ENCODE measurements around the gene HS6ST1.
"Not testable (repeated sequence)": the region's sequence is repeated elsewhere in the genome, so short reads cannot be mapped to it uniquely, and the experiment has no call there.

DNA sequence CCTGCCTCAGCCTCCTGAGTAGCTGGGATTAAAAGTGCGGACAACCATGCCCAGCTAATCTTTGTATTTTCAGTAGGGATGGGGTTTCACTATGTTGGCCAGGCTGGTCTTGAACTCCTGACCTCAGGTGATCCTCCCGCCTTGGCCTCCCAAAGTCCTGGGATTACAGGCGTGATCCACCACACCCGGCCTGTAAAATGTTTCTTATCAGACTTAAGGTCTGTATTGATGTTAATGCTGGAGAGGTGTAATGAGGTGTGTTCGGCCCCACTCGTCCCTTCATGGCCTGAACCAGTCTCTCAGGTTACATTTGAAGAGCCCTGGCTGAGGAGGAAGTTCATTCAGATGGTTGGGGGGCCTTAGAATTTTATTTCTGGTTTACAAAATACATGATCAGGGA is 66.6 kb downstream of the HS6ST1 start:
- not testable (repeated sequence) for TF ChIP-seq POLR2AphosphoS5, POLR2A (IDR thresholded peaks at IDR 0.05)
- TF ChIP-seq, protein P1, sequence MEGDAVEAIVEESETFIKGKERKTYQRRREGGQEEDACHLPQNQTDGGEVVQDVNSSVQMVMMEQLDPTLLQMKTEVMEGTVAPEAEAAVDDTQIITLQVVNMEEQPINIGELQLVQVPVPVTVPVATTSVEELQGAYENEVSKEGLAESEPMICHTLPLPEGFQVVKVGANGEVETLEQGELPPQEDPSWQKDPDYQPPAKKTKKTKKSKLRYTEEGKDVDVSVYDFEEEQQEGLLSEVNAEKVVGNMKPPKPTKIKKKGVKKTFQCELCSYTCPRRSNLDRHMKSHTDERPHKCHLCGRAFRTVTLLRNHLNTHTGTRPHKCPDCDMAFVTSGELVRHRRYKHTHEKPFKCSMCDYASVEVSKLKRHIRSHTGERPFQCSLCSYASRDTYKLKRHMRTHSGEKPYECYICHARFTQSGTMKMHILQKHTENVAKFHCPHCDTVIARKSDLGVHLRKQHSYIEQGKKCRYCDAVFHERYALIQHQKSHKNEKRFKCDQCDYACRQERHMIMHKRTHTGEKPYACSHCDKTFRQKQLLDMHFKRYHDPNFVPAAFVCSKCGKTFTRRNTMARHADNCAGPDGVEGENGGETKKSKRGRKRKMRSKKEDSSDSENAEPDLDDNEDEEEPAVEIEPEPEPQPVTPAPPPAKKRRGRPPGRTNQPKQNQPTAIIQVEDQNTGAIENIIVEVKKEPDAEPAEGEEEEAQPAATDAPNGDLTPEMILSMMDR (IDR thresholded peaks at IDR 0.05): not testable (repeated sequence)

All from prostate gland (tissue), 2 donors.